Spleen (tissue), 13 donors: Measurements from ENCODE around the gene SYNRG. TPM values are rescaled to one million over a fixed set of nuclear protein-coding genes. Genes with fewer than 3 reads are reported as not detected.

Experiments
- DNase-seq: peaks from one replicate; pipeline ENCODE4 v3.0.0-alpha.2; 2020
- H3K27ac ChIP-seq, 8 donors: fragments of 200-600 bp; sonication (generic) in 7 of 8; 1 replicate in 4 of 8; 2 replicates in 4 of 8; pipeline versions ENCODE4 v1.5.0 to v1.8.0; 2016 to 2021; ENCODE audit warnings: inconsistent platforms in 4 of 8, mild to moderate bottlenecking in 4 of 8, moderate library complexity in 1 of 8
- H3K27me3 ChIP-seq, 7 donors: fragments of 200-600 bp; sonication (generic) in 6 of 7; replicated peaks in 1 of 7; 1 replicate in 4 of 7; 2 replicates in 3 of 7; pipeline versions ENCODE4 v1.5.0 to v1.8.0; 2016 to 2021; ENCODE audit warnings: inconsistent platforms in 3 of 7, mild to moderate bottlenecking in 1 of 7
- H3K36me3 ChIP-seq, 6 donors: fragments of 200-600 bp; sonication (generic) in 5 of 6; 1 replicate in 4 of 6; 2 replicates in 2 of 6; pipeline versions ENCODE4 v1.5.0 to v1.8.0; 2016 to 2021; ENCODE audit warnings: inconsistent platforms in 2 of 6
- H3K4me1 ChIP-seq, 6 donors: fragments of 200-600 bp; sonication (generic) in 5 of 6; 1 replicate in 3 of 6; 2 replicates in 3 of 6; pipeline versions ENCODE4 v1.5.0 to v1.8.0; 2016 to 2021; ENCODE audit warnings: inconsistent platforms in 3 of 6
- H3K4me3 ChIP-seq, 8 donors: fragments of 200-600 bp; sonication (generic) in 7 of 8; 1 replicate in 4 of 8; 2 replicates in 4 of 8; pipeline versions ENCODE4 v1.5.0 to v1.8.0; 2016 to 2021; ENCODE audit warnings: inconsistent platforms in 4 of 8, mild to moderate bottlenecking in 4 of 8, moderate library complexity in 2 of 8
- H3K9me3 ChIP-seq, 8 donors: fragments of 200-600 bp; sonication (generic) in 7 of 8; 1 replicate in 4 of 8; 2 replicates in 4 of 8; pipeline versions ENCODE4 v1.5.0 to v1.8.0; 2016 to 2021; ENCODE audit warnings: inconsistent platforms in 4 of 8
- CTCF ChIP-seq, 11 experiments: fragments of 200-600 bp in 7 of 11; fragments of 450-650 bp in 4 of 11; sonication (generic) in 4 of 11; IDR thresholded peaks in 8 of 11; conservative IDR thresholded peaks in 3 of 11; 1 replicate in 7 of 11; 2 replicates in 4 of 11; pipeline versions ENCODE4 v1.4.0 to v1.8.0; 2016 to 2021; ENCODE audit warnings: antibody characterized with exemption in 11 of 11, inconsistent platforms in 4 of 11, mild to moderate bottlenecking in 1 of 11
- POLR2A ChIP-seq, 3 donors: fragments of 450-650 bp; IDR thresholded peaks; one replicate each; pipeline ENCODE4 v1.5.1; 2017; ENCODE audit warnings: antibody characterized with exemption in 3 of 3, mild to moderate bottlenecking in 1 of 3
- POLR2AphosphoS5 ChIP-seq, 3 donors: sonication (generic); formaldehyde crosslinking; IDR thresholded peaks; one replicate each; pipeline ENCODE4 v1.5.1; 2017; ENCODE audit warnings: antibody characterized with exemption in 3 of 3
- WGBS, 5 donors: extraction: QIAGEN DNeasy Blood & Tissue Kit in 3 of 5; methylation state at CpG; one replicate each; pipeline versions ENCODE4 v1.1.5 to v1.1.7; 2013 to 2018; 5-methylcytosine and 5-hydroxymethylcytosine counted together
- intact Hi-C: fragments of 100-400 bp; cut with DNase I; formaldehyde crosslinking; loops from one replicate; pipeline ENCODE4 v1.15.0; 2023; ENCODE audit warnings: low total_unique reads
- long read RNA-seq, 2 donors: transcript quantifications; one replicate each; lab custom pipeline, GENCODE V29; 2026
- polyA plus RNA-seq, 3 donors: library from polyadenylated mRNA; stranded (reverse); fragments of 200-250 nt; gene quantifications; one replicate each; pipeline ENCODE4 v1.2.1, GENCODE V29; 2013
- total RNA-seq, 7 donors: library from RNA; depleted of rRNA in 3 of 7; stranded (reverse); fragments of >200 nt in 3 of 7; fragmentation: NEBNext Ultra II Directional in 4 of 7; extraction: Animal tissue kit (Norgen Biotek cat#: 25700) in 4 of 7; gene quantifications; one replicate each; pipeline versions ENCODE4 v1.1.0 to v1.2.1, GENCODE V29; 2016 to 2021
- donor health status: healthy with polysubstance abuse.
- donor health status: DM: no; HTN: no; CAD: no; lungs with moderate emphysema.
- donor health status: DM: no; HTN: no; CAD: no.
- donor health status: Bipolar disorder and iron deficiency.
- donor health status: healthy.
- donor health status: DM: no; HTN: no; CAD: no.
- donor health status: DM: yes; HTN: yes; CAD: no.

SYNRG gene
- total RNA-seq, result 10 to 100 TPM; 62.3 to 91.3 (median 77.9) TPM
- 10 to 100 TPM; 10.9 to 17.7 (median 12.1) TPM for polyA plus RNA-seq
- long read RNA-seq, donor 1, partial matches to known transcripts, result 0 of 2 reads
- long read RNA-seq, donor 1, other reads (novel, unspliced or antisense), result 0 of 2 reads
- long read RNA-seq, donor 2, partial matches to known transcripts, result 0 of 1 reads
- long read RNA-seq, donor 2, other reads (novel, unspliced or antisense), result 0 of 1 reads

GRCh38 chr17:37609170-37610040 lies at the start of gene SYNRG:
Gene SYNRG (minus strand): TSS chr17:37609418. CDS start chr17:37609355, 63 bp downstream.
- TF ChIP-seq CTCF (IDR thresholded peaks at IDR 0.05 in 8 of 11, conservative IDR thresholded peaks at IDR 0.05 in 3 of 11) (peak; percentile 7 to 76 (median 63)), POLR2A (IDR thresholded peaks at IDR 0.05) (peak in 2 of 3 donors; percentile 6 to 62), POLR2AphosphoS5 (IDR thresholded peaks at IDR 0.05) (peak; percentile 98 to 99 (median 99))
- intact Hi-C loops, result no loop called here
- Histone ChIP-seq H3K9me3 (no peaks in the 10 kb centered on the region), H3K4me1 (peaks cover 23 to 54% (median 43%) of the 10 kb centered on the region in 6 donors), H3K36me3 (peaks cover 0 to 26% (median 13%) of the 10 kb centered on the region in 6 donors), H3K4me3 (peak within 1 kb of the TSS; percentile 74 to 99 (median 90)), H3K27ac (peak within 1 kb of the TSS; percentile 83 to 99 (median 95)), H3K27me3 (no peaks in the 10 kb centered on the region)
- peak; percentile 99 for DNase-seq
- WGBS, 5 donors, result 2 to 8% (median 3%) methylated on average over 11 to 60 of the region's 60 CpGs

GRCh38 chr17:37657202-37657601 lies 48.0 kb upstream of the SYNRG start:
- Histone ChIP-seq H3K36me3 (no peaks in the 10 kb centered on the region), H3K27ac (no peak overlapping the region), H3K9me3 (no peaks in the 10 kb centered on the region), H3K27me3 (peaks cover 0 to 19% (median 0%) of the 10 kb centered on the region in 7 donors), H3K4me1 (no peaks in the 10 kb centered on the region), H3K4me3 (no peak overlapping the region)
- TF ChIP-seq CTCF (IDR thresholded peaks at IDR 0.05 in 8 of 11, conservative IDR thresholded peaks at IDR 0.05 in 3 of 11), result no peak
- no peak for TF ChIP-seq POLR2AphosphoS5 (IDR thresholded peaks at IDR 0.05)
- no peak for TF ChIP-seq POLR2A (IDR thresholded peaks at IDR 0.05)
- no peak for DNase-seq
- intact Hi-C loops, result no loop called here
- 43 to 71% (median 49%) methylated on average over 1 of the region's 1 CpG for WGBS, 5 donors

- intact Hi-C loops, result no loop called here
- WGBS, 5 donors, result 58 to 83% (median 73%) methylated on average over 2 of the region's 2 CpGs
- Histone ChIP-seq H3K27ac (no peak overlapping the region), H3K27me3 (peaks cover 0 to 56% (median 0%) of the 10 kb centered on the region in 7 donors), H3K36me3 (no peaks in the 10 kb centered on the region), H3K4me3 (no peak overlapping the region), H3K4me1 (peaks cover 0 to 7% (median 0%) of the 10 kb centered on the region in 6 donors), H3K9me3 (no peaks in the 10 kb centered on the region)
- DNase-seq, result no peak
- TF ChIP-seq POLR2A (IDR thresholded peaks at IDR 0.05), result no peak
- no peak for TF ChIP-seq CTCF (IDR thresholded peaks at IDR 0.05 in 8 of 11, conservative IDR thresholded peaks at IDR 0.05 in 3 of 11)
- no peak for TF ChIP-seq POLR2AphosphoS5 (IDR thresholded peaks at IDR 0.05)
These were observed 42.6 kb upstream of the SYNRG start for GRCh38 chr17:37651849-37652248.
